T-cell (primary cell): ENCODE measurements around the gene NR5A2. TPM values are rescaled to one million over a fixed set of nuclear protein-coding genes. Genes with fewer than 3 reads are reported as not detected.
"Not testable (repeated sequence)": the region's sequence is repeated elsewhere in the genome, so short reads cannot be mapped to it uniquely, and the experiment has no call there.

ENCODE experiments used
- ATAC-seq, 4 experiments: fragments of 200-7000 bp in 3 of 4; fragments of 150-1000 bp in 1 of 4; cut with Tn5 transposase; replicated peaks in 1 of 4; 1 replicate in 3 of 4; 2 replicates in 1 of 4; pipeline ENCODE4 v1.10.0; 2021; ENCODE audit warnings: moderate library complexity in 3 of 4, mild to moderate bottlenecking in 2 of 4, moderate number of reproducible peaks in 1 of 4
- CTCF ChIA-PET, 2 donors: fragments of 300-600 bp; sonication (Branson Sonifier 250); formaldehyde crosslinking; loops; one replicate each; lab custom pipeline; 2022; ENCODE audit warnings: antibody characterized with exemption in 2 of 2; lab: Charles Lee
- POLR2A ChIA-PET, 2 donors: fragments of 300-600 bp; sonication (Branson Sonifier 250); formaldehyde crosslinking; loops; one replicate each; lab custom pipeline; 2022; ENCODE audit warnings: antibody characterized with exemption in 2 of 2; lab: Charles Lee
- DNase-seq, 35 experiments: peaks; one replicate each; pipeline versions ENCODE4 v3.0.0 to v3.0.0-alpha.2; 2013 to 2023
- H3K27ac ChIP-seq: one replicate; pipeline ENCODE4 v1.5.1; 2013; ENCODE audit warnings: low read length
- H3K27me3 ChIP-seq, 2 experiments: replicated peaks in 1 of 2; 1 replicate in 1 of 2; 2 replicates in 1 of 2; pipeline versions ENCODE4 v1.6.1 to v1.7.0; 2013; ENCODE audit warnings: low read length in 1 of 2, mixed read lengths in 1 of 2; ENCODE audit not compliant: control insufficient read depth in 2 of 2, insufficient read depth in 2 of 2; ENCODE audit errors: extremely low read depth in 1 of 2
- H3K36me3 ChIP-seq, 2 donors: 1 replicate in 1 of 2; 2 replicates in 1 of 2; pipeline versions ENCODE4 v1.6.1 to v1.7.0; 2013; ENCODE audit warnings: low read length in 1 of 2; ENCODE audit not compliant: control insufficient read depth in 2 of 2, insufficient read depth in 1 of 2; ENCODE audit errors: extremely low read depth in 1 of 2
- H3K4me1 ChIP-seq, 2 experiments: 1 replicate in 1 of 2; 2 replicates in 1 of 2; pipeline versions ENCODE4 v1.6.1 to v1.7.0; 2013; ENCODE audit warnings: low read length in 2 of 2, mixed read lengths in 1 of 2; ENCODE audit not compliant: insufficient read depth in 2 of 2, control insufficient read depth in 1 of 2; ENCODE audit errors: extremely low read depth in 1 of 2
- H3K4me3 ChIP-seq, 2 donors: 1 replicate in 1 of 2; 2 replicates in 1 of 2; pipeline versions ENCODE4 v1.5.1 to v1.7.0; 2013; ENCODE audit warnings: mild to moderate bottlenecking in 2 of 2, low read length in 1 of 2, moderate library complexity in 1 of 2; ENCODE audit not compliant: control insufficient read depth in 1 of 2; ENCODE audit errors: extremely low read depth in 1 of 2
- H3K9me3 ChIP-seq: 2 replicates; pipeline ENCODE4 v1.7.0; 2013
- H3K27ac Mint-ChIP-seq, 2 donors: one replicate each; pipeline ENCODE4 v1.8.0; 2020 to 2021; ENCODE audit warnings: mild to moderate bottlenecking in 2 of 2, mixed read lengths in 2 of 2
- H3K27me3 Mint-ChIP-seq, 2 donors: one replicate each; pipeline ENCODE4 v1.8.0; 2021 to 2022; ENCODE audit warnings: mixed read lengths in 2 of 2
- H3K36me3 Mint-ChIP-seq: one replicate; pipeline ENCODE4 v1.8.0; 2021; ENCODE audit warnings: mixed read lengths
- H3K4me1 Mint-ChIP-seq, 3 donors: one replicate each; pipeline ENCODE4 v1.8.0; 2020 to 2022; ENCODE audit warnings: mixed read lengths in 3 of 3, mild to moderate bottlenecking in 1 of 3
- H3K4me3 Mint-ChIP-seq, 3 donors: one replicate each; pipeline ENCODE4 v1.8.0; 2020 to 2022; ENCODE audit warnings: mild to moderate bottlenecking in 3 of 3, mixed read lengths in 3 of 3, moderate library complexity in 3 of 3
- H3K9me3 Mint-ChIP-seq, 3 donors: one replicate each; pipeline ENCODE4 v1.8.0; 2020 to 2022; ENCODE audit warnings: mixed read lengths in 3 of 3
- WGBS: methylation state at CpG from one replicate; pipeline ENCODE4 v1.1.5; 2013; ENCODE audit warnings: missing lambda C conversion rate; ENCODE audit not compliant: insufficient coverage; 5-methylcytosine and 5-hydroxymethylcytosine counted together
- total RNA-seq, 35 experiments: library from RNA in 6 of 35; stranded (reverse) in 6 of 35; fragments of 120-200 nt in 1 of 35; gene quantifications; one replicate each; pipeline versions ENCODE4 v1.2.1 to v1.2.4 and lab custom pipeline; 2013 to 2026

NR5A2 gene
- total RNA-seq, 5 donors from 2014 or later (not counting 1 experiment from before 2014, with no cell fraction given) = 0.15 to 0.19 TPM; not detected in 3

DNA sequence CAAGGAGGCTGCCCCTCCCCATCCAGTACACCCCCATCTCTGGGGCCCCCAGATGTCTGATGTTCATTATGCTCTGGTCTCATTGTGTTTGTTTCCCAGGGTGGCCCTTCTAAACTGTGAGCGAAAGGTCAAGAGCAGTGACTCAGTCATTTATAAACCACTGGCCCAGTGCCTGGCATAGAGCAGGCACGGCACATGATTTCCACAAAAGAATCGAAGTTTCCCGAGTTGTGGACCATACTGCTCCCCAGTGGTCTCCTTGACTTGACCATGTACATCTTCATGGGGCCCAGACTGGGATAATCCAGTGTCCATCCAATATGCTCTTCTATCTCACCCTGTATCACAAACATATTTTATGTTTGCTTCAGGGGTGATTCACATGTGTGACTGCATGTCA, 153.3 kb downstream of the NR5A2 start:
- Mint-ChIP-seq H3K27ac (no peak overlapping the region), H3K9me3 (no peaks in the 10 kb centered on the region), H3K36me3 (no peaks in the 10 kb centered on the region), H3K4me3 (no peak overlapping the region), H3K4me1 (peaks cover 4 to 19% (median 19%) of the 10 kb centered on the region in 3 donors), H3K27me3 (peaks cover 13 to 21% of the 10 kb centered on the region in 2 donors)
- ChIA-PET CTCF (no interaction called here), POLR2A (no interaction called here)
- Histone ChIP-seq H3K9me3 (no peaks in the 10 kb centered on the region), H3K4me1 (no peaks in the 10 kb centered on the region), H3K27me3 (no peaks in the 10 kb centered on the region), H3K27ac (no peak overlapping the region), H3K4me3 (no peak overlapping the region), H3K36me3 (no peaks in the 10 kb centered on the region)
- no peak for DNase-seq
- 76% methylated on average over 4 of the region's 4 CpGs for WGBS
- ATAC-seq = no peak

DNA sequence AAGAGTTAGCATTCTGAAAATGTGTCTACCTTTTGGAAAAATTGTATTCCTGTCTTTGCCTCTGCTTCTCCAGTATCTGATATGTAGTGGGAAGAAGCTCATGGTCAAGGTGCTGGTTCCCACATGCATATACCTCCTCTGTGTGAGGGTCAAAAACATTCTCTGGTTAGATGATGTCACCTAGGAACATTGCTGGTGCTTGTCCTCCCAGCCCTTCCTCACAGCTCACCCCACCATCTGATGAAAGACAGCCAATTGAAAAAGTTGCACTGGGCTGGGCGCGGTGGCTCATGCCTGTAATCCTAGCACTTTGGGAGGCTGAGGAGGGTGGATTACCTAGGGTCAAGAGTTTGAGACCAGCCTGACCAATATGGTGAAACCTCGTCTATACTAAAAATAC, 154.4 kb downstream of the NR5A2 start:
- Mint-ChIP-seq H3K36me3 (peaks cover 3% of the 10 kb centered on the region), H3K9me3 (peaks cover 0 to 3% (median 0%) of the 10 kb centered on the region in 3 donors), H3K4me1 (peaks cover 4 to 22% (median 19%) of the 10 kb centered on the region in 3 donors), H3K27ac (no peak overlapping the region), H3K4me3 (no peak overlapping the region), H3K27me3 (peaks cover 13 to 27% of the 10 kb centered on the region in 2 donors)
- Histone ChIP-seq H3K9me3 (no peaks in the 10 kb centered on the region), H3K27ac (no peak overlapping the region), H3K4me1 (no peaks in the 10 kb centered on the region), H3K4me3 (no peak overlapping the region), H3K36me3 (no peaks in the 10 kb centered on the region), H3K27me3 (no peaks in the 10 kb centered on the region)
- ATAC-seq = no peak
- no peak for DNase-seq
- no CpG with 5 or more reads among the region's 3 CpGs for WGBS
- POLR2A ChIA-PET = no interaction called here
- CTCF ChIA-PET = interaction anchor here in 1 of 2 donors (0.7 kb wide), 1 partner anchor 12 kb away, joined by 5 read pairs; no protein-coding TSS in a partner anchor

DNA sequence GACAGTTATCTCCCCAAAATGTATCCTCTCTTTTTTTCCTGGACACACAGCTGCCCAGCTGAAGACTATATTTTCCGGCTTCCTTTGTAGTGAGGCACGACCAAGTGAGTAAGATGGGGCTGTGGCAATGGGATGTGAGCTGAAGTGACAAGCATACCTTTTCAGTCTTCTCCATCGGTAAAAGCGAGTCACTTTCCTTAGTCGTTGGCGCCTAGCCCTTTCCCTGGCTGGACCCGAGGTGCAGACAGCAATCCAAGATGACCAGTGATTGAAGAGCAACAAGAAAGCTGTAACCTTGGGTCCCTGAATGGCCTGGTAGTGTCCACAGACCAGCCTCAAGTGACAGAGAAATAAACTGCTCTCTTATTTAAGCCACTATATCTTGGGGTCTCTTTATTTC, 155.2 kb downstream of the NR5A2 start:
- H3K27me3 Mint-ChIP-seq = peaks cover 13 to 27% of the 10 kb centered on the region in 2 donors
- peaks cover 4 to 22% (median 19%) of the 10 kb centered on the region in 3 donors for H3K4me1 Mint-ChIP-seq
- Histone ChIP-seq H3K4me3 (no peak overlapping the region), H3K27ac (no peak overlapping the region), H3K4me1 (no peaks in the 10 kb centered on the region), H3K9me3 (no peaks in the 10 kb centered on the region), H3K36me3 (no peaks in the 10 kb centered on the region), H3K27me3 (no peaks in the 10 kb centered on the region)
- 75% methylated on average over 7 of the region's 7 CpGs for WGBS
- ChIA-PET CTCF (interaction anchor here in 1 of 2 donors (0.6 kb wide), 2 partner anchors 16 to 218 kb away, joined by 3 to 4 read pairs; no protein-coding TSS in a partner anchor), POLR2A (no interaction called here)
- H3K4me3 Mint-ChIP-seq = no peak overlapping the region
- DNase-seq = no peak
- ATAC-seq = no peak
- peaks cover 3% of the 10 kb centered on the region for H3K36me3 Mint-ChIP-seq
- H3K9me3 Mint-ChIP-seq = peaks cover 0 to 3% (median 0%) of the 10 kb centered on the region in 3 donors
- no peak overlapping the region for H3K27ac Mint-ChIP-seq

DNA sequence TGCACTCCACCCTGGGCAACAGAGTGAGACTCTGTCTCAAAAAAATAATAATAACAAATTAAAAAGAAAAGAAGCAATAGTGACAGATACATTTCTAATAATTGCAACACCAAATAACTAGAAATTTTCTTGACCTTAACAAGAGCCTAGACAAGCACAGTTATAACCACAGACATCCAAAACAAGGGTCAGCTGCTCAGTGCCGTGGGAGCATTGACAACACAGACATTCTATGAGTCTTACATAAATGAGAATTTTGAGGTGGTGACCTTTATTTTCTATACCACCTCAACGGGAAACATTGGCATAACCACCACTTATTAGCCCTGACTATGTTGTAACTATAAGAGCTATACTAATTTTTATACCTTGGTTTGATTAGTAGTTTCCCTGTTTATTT, 156.1 kb downstream of the NR5A2 start:
- Histone ChIP-seq H3K27ac (no peak overlapping the region), H3K4me3 (no peak overlapping the region), H3K36me3 (no peaks in the 10 kb centered on the region), H3K9me3 (no peaks in the 10 kb centered on the region), H3K4me1 (no peaks in the 10 kb centered on the region), H3K27me3 (no peaks in the 10 kb centered on the region)
- peaks cover 0 to 3% (median 0%) of the 10 kb centered on the region in 3 donors for H3K9me3 Mint-ChIP-seq
- ChIA-PET CTCF (no interaction called here), POLR2A (no interaction called here)
- WGBS = no CpG with 5 or more reads among the region's 2 CpGs
- peaks cover 4 to 22% (median 19%) of the 10 kb centered on the region in 3 donors for H3K4me1 Mint-ChIP-seq
- no peak overlapping the region for H3K27ac Mint-ChIP-seq
- no peak for DNase-seq
- H3K27me3 Mint-ChIP-seq = peaks cover 13 to 27% of the 10 kb centered on the region in 2 donors
- no peak overlapping the region for H3K4me3 Mint-ChIP-seq
- peaks cover 3% of the 10 kb centered on the region for H3K36me3 Mint-ChIP-seq
- ATAC-seq = no peak

DNA sequence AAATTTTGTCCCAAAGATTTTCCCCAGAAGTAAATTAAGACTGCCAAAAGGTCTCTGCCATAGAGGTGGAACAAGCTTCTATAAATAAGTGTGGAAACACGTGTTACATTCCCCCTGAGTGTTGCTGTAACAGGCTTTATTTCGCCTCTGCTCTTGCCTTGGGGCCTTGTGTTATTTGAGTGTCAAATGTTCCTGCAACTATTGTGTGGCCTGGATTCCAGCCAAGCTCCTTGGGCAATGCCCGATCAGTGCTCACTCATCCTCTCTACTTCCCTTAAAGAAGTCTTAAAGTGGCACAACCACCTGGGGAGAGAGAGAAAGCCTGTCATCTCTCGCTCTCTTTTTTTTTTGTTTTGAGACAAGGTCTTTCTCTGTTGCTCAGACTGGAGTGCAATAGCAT, 156.7 kb downstream of the NR5A2 start:
- no peaks in the 10 kb centered on the region for H3K27me3 ChIP-seq
- H3K27me3 Mint-ChIP-seq = peaks cover 13 to 27% of the 10 kb centered on the region in 2 donors
- H3K4me1 Mint-ChIP-seq = peaks cover 4 to 22% (median 19%) of the 10 kb centered on the region in 3 donors
- no peak overlapping the region for H3K27ac ChIP-seq
- H3K27ac Mint-ChIP-seq = peak overlapping the region in 1 of 2 donors; percentile 49
- H3K4me3 ChIP-seq = no peak overlapping the region
- DNase-seq = peak in 3 of 35 experiments; percentile 2 to 31 (median 4)
- H3K36me3 Mint-ChIP-seq = peaks cover 3% of the 10 kb centered on the region
- H3K4me3 Mint-ChIP-seq = no peak overlapping the region
- ChIA-PET POLR2A (no interaction called here), CTCF (no interaction called here)
- no peaks in the 10 kb centered on the region for H3K4me1 ChIP-seq
- H3K9me3 ChIP-seq = no peaks in the 10 kb centered on the region
- peaks cover 0 to 3% (median 0%) of the 10 kb centered on the region in 3 donors for H3K9me3 Mint-ChIP-seq
- no CpG with 5 or more reads among the region's 4 CpGs for WGBS
- no peak for ATAC-seq
- H3K36me3 ChIP-seq = no peaks in the 10 kb centered on the region

DNA sequence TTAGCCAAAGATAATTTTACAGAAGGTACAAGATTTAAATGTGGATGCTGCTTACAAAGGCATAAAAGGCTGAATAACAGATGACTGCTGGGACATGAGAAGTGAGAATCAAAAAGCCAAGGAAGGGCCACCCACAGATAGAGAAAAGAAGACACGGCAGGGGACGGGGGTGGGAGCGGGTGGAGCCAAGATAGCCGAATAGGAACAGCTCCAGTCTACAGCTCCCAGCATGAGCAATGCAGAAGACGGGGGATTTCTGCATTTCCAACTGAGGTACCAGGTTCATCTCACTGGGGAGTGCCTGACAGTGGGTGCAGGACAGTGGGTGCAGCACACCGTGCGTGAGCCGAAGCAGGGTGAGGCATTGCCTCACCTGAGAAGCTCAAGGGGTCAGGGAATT, 157.7 kb downstream of the NR5A2 start:
- H3K27me3 ChIP-seq, H3K36me3 Mint-ChIP-seq, DNase-seq, H3K4me3 ChIP-seq, ATAC-seq, H3K27ac ChIP-seq, H3K27ac Mint-ChIP-seq, H3K36me3 ChIP-seq, H3K9me3 ChIP-seq, CTCF ChIA-PET, H3K4me1 ChIP-seq, H3K9me3 Mint-ChIP-seq: not testable (repeated sequence)
- H3K4me3 Mint-ChIP-seq = peak overlapping the region in 1 of 3 donors; percentile 1
- peaks cover 13 to 26% of the 10 kb centered on the region in 2 donors for H3K27me3 Mint-ChIP-seq
- H3K4me1 Mint-ChIP-seq = peaks cover 4 to 22% (median 19%) of the 10 kb centered on the region in 3 donors
- WGBS = 88% methylated on average over 5 of the region's 8 CpGs
- POLR2A ChIA-PET = interaction anchor here in 1 of 2 donors (0.7 kb wide), 1 partner anchor 756 kb away, joined by 7 read pairs; no protein-coding TSS in a partner anchor
